ENCODE measurements around the gene COL4A1.

DNA sequence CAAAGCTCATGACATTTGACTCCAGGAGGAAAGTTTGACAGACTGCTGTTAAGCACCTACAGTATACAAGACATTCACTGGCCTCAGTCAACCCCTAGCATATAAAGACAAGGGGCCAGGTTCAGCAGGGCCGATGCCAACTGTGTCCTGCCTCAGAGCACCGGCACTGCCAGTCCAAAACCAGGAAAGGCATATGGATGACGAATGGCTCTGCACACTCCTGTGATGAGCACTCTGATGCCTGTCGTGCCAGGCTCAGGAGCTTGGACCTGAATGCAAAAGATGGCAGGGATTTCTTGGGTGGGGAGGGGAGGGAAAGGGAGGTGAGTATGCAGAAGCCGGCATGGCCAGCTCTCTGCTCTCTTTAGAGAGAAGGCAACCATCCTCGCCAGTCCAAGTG, 38.9 kb downstream of the COL4A1 start:
- TF ChIP-seq POLR2A (IDR thresholded peaks at IDR 0.05), result no peak
- TF ChIP-seq, protein P1, sequence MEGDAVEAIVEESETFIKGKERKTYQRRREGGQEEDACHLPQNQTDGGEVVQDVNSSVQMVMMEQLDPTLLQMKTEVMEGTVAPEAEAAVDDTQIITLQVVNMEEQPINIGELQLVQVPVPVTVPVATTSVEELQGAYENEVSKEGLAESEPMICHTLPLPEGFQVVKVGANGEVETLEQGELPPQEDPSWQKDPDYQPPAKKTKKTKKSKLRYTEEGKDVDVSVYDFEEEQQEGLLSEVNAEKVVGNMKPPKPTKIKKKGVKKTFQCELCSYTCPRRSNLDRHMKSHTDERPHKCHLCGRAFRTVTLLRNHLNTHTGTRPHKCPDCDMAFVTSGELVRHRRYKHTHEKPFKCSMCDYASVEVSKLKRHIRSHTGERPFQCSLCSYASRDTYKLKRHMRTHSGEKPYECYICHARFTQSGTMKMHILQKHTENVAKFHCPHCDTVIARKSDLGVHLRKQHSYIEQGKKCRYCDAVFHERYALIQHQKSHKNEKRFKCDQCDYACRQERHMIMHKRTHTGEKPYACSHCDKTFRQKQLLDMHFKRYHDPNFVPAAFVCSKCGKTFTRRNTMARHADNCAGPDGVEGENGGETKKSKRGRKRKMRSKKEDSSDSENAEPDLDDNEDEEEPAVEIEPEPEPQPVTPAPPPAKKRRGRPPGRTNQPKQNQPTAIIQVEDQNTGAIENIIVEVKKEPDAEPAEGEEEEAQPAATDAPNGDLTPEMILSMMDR (IDR thresholded peaks at IDR 0.05), result no peak
- no peak for TF ChIP-seq POLR2AphosphoS5 (IDR thresholded peaks at IDR 0.05)
